Activated naive CD8-positive, alpha-beta T cell treated with anti-CD3 and anti-CD28 coated beads, Interleukin-2, amount 50 U/mL, for 24 hours (primary cell): Measurements from ENCODE around the gene MLH3.

Experiments used
- ATAC-seq: fragments of 150-1000 bp; cut with Tn5 transposase; one replicate; pipeline ENCODE4 v1.10.0; 2021
- DNase-seq: peaks from one replicate; pipeline ENCODE4 v3.0.0; 2021
- H3K27ac Mint-ChIP-seq: one replicate; pipeline ENCODE4 v1.8.0; 2021; ENCODE audit warnings: mild to moderate bottlenecking, mixed read lengths
- H3K27me3 Mint-ChIP-seq: one replicate; pipeline ENCODE4 v1.8.0; 2021; ENCODE audit warnings: mixed read lengths
- H3K36me3 Mint-ChIP-seq: one replicate; pipeline ENCODE4 v1.8.0; 2021; ENCODE audit warnings: low read depth, mixed read lengths
- H3K4me1 Mint-ChIP-seq: one replicate; pipeline ENCODE4 v1.8.0; 2021; ENCODE audit warnings: mixed read lengths
- H3K4me3 Mint-ChIP-seq: one replicate; pipeline ENCODE4 v1.8.0; 2021; ENCODE audit warnings: mild to moderate bottlenecking, moderate library complexity, mixed read lengths
- H3K9me3 Mint-ChIP-seq: one replicate; pipeline ENCODE4 v1.8.0; 2021; ENCODE audit warnings: mixed read lengths

Gene MLH3

DNA sequence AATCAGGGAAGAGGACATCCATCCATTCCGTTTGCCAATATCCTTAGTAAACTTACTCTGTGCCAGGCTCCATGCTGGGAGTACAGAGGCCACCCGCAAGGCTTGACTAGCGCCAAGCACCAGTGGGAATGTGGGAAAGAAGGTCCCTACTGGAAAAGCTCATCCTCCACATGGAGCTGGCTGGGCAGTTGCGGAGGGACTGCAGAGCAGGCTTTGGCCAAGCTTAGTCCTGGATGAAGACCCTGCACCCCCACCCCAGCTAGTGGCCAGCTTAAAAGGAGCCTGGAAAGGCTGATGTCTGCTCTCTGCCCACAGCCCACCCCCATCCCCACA, 70.9 kb downstream of the MLH3 start:
- DNase-seq (no peak), ATAC-seq (no peak)
- no peak overlapping the region for H3K27ac Mint-ChIP-seq
- H3K4me3 Mint-ChIP-seq = no peak overlapping the region
- no peaks in the 10 kb centered on the region for H3K27me3 Mint-ChIP-seq
- no peaks in the 10 kb centered on the region for H3K36me3 Mint-ChIP-seq
- no peaks in the 10 kb centered on the region for H3K9me3 Mint-ChIP-seq
- H3K4me1 Mint-ChIP-seq = no peaks in the 10 kb centered on the region

DNA sequence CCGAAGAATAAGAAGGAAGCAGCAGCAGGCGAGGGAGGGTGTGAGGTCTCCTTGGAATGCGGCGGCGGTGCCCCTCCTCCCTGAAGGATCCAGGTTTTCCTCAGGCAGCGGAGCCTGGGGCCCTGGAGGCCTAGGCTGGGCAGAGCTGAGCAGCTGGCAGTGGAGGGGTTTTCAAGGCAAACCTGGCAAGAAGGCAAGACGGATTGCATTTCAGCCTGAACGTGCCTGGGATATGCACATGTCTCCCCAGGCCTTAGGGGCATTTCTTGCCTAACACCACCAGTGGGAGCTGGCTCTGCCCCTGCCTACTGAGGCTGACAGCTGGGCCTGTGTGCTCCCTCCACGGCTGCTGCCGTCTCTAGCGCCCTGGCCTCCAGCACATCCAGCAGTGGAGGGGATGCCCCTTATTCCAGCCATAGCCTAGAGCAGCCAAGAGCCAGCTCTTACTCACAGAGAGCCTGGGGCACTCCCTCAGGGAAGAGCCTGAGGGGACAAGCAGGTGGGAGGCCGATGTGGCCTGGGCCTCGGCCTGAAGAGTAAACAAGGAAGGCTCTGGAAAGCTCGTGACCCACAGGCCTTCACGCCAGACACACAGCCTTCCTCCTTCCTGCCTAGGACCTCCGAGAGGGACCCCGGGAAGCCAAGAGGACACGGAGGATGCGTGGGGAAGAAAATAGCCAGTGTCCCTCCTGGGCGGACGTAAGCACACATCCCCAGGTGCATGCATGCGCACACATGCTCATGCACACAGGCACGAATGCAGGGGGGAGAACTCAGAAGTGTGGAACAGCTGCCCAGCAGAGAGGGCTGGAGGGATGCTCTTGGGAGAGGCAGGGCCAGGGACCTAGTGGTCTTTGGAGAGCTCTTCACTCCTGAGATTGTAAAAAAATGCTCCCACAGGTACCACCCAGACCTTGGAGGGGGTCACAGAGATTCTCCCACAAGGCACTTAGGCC, 71.5 kb downstream of the MLH3 start:
- Mint-ChIP-seq H3K9me3 (no peaks in the 10 kb centered on the region), H3K36me3 (no peaks in the 10 kb centered on the region), H3K27me3 (no peaks in the 10 kb centered on the region), H3K4me1 (no peaks in the 10 kb centered on the region), H3K4me3 (no peak overlapping the region), H3K27ac (no peak overlapping the region)
- ATAC-seq (no peak), DNase-seq (no peak)

- no peak overlapping the region for H3K4me3 Mint-ChIP-seq
- no peak for ATAC-seq
- no peaks in the 10 kb centered on the region for H3K27me3 Mint-ChIP-seq
- no peaks in the 10 kb centered on the region for H3K4me1 Mint-ChIP-seq
- no peaks in the 10 kb centered on the region for H3K9me3 Mint-ChIP-seq
- H3K36me3 Mint-ChIP-seq = no peaks in the 10 kb centered on the region
- no peak for DNase-seq
- no peak overlapping the region for H3K27ac Mint-ChIP-seq
These were observed 72.2 kb downstream of the MLH3 start for GRCh38 chr14:74979029-74979428.

GRCh38 chr14:74978416-74978947, 72.8 kb downstream of the MLH3 start:
- no peaks in the 10 kb centered on the region for H3K9me3 Mint-ChIP-seq
- H3K4me3 Mint-ChIP-seq = no peak overlapping the region
- H3K36me3 Mint-ChIP-seq = no peaks in the 10 kb centered on the region
- DNase-seq = no peak
- H3K27ac Mint-ChIP-seq = no peak overlapping the region
- peaks cover 2% of the 10 kb centered on the region for H3K4me1 Mint-ChIP-seq
- no peaks in the 10 kb centered on the region for H3K27me3 Mint-ChIP-seq
- ATAC-seq = no peak

DNA sequence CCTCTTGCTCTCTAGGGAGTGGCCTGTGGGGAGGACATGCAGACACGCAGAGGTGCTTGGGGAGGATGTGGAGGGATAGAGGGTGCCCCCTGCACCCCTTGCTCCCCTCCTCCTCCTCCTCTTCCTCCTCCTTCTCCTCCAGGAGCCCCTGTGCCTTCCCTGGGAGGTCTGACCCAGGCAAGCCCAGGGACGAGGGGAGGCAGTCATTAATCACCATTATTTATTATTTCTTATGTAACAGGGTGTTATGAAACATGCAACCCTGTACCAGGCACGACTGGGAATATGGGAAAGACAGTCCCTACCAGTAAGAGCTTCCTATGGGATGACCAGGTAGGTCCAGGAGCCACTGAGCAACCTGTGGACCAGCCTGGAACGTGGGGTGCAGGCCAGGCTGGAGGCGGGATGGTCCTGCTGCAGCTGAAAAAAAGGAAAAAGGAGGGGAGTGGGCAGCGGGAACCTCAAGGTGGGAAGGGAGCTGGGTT, 73.3 kb downstream of the MLH3 start:
- H3K27ac Mint-ChIP-seq = no peak overlapping the region
- no peak for DNase-seq
- H3K36me3 Mint-ChIP-seq = no peaks in the 10 kb centered on the region
- no peak for ATAC-seq
- no peaks in the 10 kb centered on the region for H3K27me3 Mint-ChIP-seq
- no peaks in the 10 kb centered on the region for H3K9me3 Mint-ChIP-seq
- H3K4me3 Mint-ChIP-seq = no peak overlapping the region
- peaks cover 2% of the 10 kb centered on the region for H3K4me1 Mint-ChIP-seq

GRCh38 chr14:74977164-74977900, 73.9 kb downstream of the MLH3 start:
- no peak overlapping the region for H3K27ac Mint-ChIP-seq
- no peak for ATAC-seq
- H3K4me3 Mint-ChIP-seq = no peak overlapping the region
- H3K36me3 Mint-ChIP-seq = no peaks in the 10 kb centered on the region
- no peaks in the 10 kb centered on the region for H3K9me3 Mint-ChIP-seq
- DNase-seq = no peak
- H3K4me1 Mint-ChIP-seq = peaks cover 2% of the 10 kb centered on the region
- H3K27me3 Mint-ChIP-seq = no peaks in the 10 kb centered on the region

GRCh38 chr14:74976264-74977113, 74.8 kb downstream of the MLH3 start:
- DNase-seq = no peak
- Mint-ChIP-seq H3K27ac (no peak overlapping the region), H3K36me3 (no peaks in the 10 kb centered on the region), H3K4me1 (peaks cover 2% of the 10 kb centered on the region), H3K4me3 (no peak overlapping the region), H3K27me3 (no peaks in the 10 kb centered on the region), H3K9me3 (no peaks in the 10 kb centered on the region)
- no peak for ATAC-seq

DNA sequence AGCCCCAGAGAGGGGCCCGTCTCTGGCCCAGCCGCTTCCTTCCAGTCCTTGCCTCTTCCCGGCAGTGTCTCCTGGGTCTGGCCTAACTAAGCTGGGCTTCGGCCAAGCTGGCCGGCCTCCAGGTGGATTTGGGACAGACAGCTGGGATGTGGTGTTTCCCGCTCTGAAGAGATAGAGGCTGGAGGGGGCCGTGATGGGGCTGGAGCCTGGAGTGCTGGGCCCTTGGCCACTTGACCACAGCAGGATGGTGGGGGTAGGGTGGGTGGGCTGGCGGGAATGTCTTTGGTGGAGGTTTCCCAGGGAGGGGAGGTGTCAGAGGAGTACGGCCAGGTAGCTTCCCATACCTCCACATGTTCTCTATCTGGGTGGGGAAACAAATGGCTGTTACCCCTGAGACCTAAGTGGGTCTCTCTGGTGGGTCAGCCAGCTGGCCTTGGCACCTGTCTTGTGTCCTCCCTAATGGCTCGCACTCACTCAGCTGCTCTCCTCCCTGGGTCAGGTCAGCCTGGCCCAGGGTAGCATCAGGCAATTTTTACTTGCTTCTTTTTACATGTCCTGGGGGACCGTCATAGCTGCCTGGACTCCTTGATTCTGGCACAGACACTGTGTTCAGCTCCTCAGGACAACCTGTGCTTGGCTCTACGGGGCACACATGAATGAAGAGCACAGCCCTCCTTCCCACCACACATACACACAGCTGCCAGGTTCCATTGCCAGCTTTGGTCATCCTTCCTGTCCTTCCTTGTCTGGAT, 76.0 kb downstream of the MLH3 start:
- H3K36me3 Mint-ChIP-seq = no peaks in the 10 kb centered on the region
- no peak for ATAC-seq
- H3K4me1 Mint-ChIP-seq = peaks cover 2% of the 10 kb centered on the region
- H3K4me3 Mint-ChIP-seq = no peak overlapping the region
- no peaks in the 10 kb centered on the region for H3K9me3 Mint-ChIP-seq
- H3K27me3 Mint-ChIP-seq = no peaks in the 10 kb centered on the region
- no peak for DNase-seq
- no peak overlapping the region for H3K27ac Mint-ChIP-seq

GRCh38 chr14:74974364-74975058, 76.8 kb downstream of the MLH3 start:
- peaks cover 2% of the 10 kb centered on the region for H3K4me1 Mint-ChIP-seq
- ATAC-seq (no peak), DNase-seq (no peak)
- no peak overlapping the region for H3K27ac Mint-ChIP-seq
- no peaks in the 10 kb centered on the region for H3K36me3 Mint-ChIP-seq
- H3K4me3 Mint-ChIP-seq = no peak overlapping the region
- H3K27me3 Mint-ChIP-seq = no peaks in the 10 kb centered on the region
- H3K9me3 Mint-ChIP-seq = no peaks in the 10 kb centered on the region

- no peaks in the 10 kb centered on the region for H3K27me3 Mint-ChIP-seq
- H3K4me3 Mint-ChIP-seq = no peak overlapping the region
- H3K9me3 Mint-ChIP-seq = no peaks in the 10 kb centered on the region
- DNase-seq (no peak), ATAC-seq (no peak)
- H3K4me1 Mint-ChIP-seq = peaks cover 2% of the 10 kb centered on the region
- no peak overlapping the region for H3K27ac Mint-ChIP-seq
- H3K36me3 Mint-ChIP-seq = no peaks in the 10 kb centered on the region
These were observed 77.3 kb downstream of the MLH3 start for GRCh38 chr14:74973905-74974363.

- peak; percentile 62 for ATAC-seq
- no peaks in the 10 kb centered on the region for H3K36me3 Mint-ChIP-seq
These were observed 78.1 kb downstream of the MLH3 start for GRCh38 chr14:74973003-74973653.

DNA sequence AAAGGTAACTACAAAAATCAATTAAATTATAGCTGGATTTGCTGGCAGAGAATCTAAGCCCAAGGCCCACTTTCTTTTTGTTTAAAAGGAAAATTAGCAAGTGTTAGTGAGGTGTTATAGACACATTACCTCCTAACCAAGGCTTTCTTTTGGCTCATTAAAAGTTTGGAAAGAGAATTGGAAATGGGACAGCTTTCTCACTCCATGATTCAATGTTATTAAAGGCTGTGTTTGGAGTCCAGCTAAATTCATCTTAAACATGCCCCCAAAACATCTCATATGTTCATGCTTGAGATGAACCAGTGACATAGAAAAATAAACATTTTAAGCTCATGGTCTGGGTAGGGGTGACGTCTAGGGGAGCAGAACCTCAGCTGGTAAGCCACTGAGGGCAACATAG, 82.5 kb downstream of the MLH3 start:
- DNase-seq (no peak), ATAC-seq (no peak)
- no peak overlapping the region for H3K27ac Mint-ChIP-seq
- H3K27me3 Mint-ChIP-seq = no peaks in the 10 kb centered on the region
- no peaks in the 10 kb centered on the region for H3K9me3 Mint-ChIP-seq
- H3K4me1 Mint-ChIP-seq = peaks cover 3% of the 10 kb centered on the region
- no peaks in the 10 kb centered on the region for H3K36me3 Mint-ChIP-seq
- no peak overlapping the region for H3K4me3 Mint-ChIP-seq

More at GRCh38 chr14:74973003-74973653, 78.1 kb downstream of the MLH3 start:
- H3K27me3 Mint-ChIP-seq = no peaks in the 10 kb centered on the region
- H3K4me3 Mint-ChIP-seq = no peak overlapping the region
- H3K4me1 Mint-ChIP-seq = peaks cover 2% of the 10 kb centered on the region
- no peaks in the 10 kb centered on the region for H3K9me3 Mint-ChIP-seq
- H3K27ac Mint-ChIP-seq = no peak overlapping the region
- DNase-seq = peak; percentile 34
